HG03095 (cell line): Measurements from ENCODE around the gene ZSCAN16.
A peak's percentile ranks its signal among the peaks of the same experiment; 100 is the strongest.

Experiments
- ATAC-seq: cut with Tn5 transposase; IDR thresholded peaks from one replicate; pipeline ENCODE4 v1.9.1; 2021; ENCODE audit warnings: moderate library complexity; ENCODE audit not compliant: unreplicated experiment

The ZSCAN16 gene

DNA sequence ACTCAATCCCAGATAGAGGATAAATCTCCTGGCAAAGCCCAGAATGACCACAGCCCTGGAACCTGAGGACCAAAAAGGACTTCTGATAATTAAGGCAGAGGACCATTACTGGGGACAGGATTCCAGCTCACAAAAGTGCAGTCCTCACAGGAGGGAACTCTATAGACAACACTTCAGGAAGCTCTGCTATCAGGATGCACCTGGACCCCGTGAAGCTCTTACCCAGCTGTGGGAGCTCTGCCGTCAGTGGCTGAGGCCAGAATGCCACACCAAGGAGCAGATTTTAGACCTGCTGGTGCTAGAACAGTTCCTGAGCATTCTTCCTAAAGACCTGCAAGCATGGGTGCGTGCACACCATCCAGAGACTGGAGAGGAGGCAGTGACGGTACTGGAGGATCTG lies 992 bp downstream of the ZSCAN16 start:
- no peak for ATAC-seq

DNA sequence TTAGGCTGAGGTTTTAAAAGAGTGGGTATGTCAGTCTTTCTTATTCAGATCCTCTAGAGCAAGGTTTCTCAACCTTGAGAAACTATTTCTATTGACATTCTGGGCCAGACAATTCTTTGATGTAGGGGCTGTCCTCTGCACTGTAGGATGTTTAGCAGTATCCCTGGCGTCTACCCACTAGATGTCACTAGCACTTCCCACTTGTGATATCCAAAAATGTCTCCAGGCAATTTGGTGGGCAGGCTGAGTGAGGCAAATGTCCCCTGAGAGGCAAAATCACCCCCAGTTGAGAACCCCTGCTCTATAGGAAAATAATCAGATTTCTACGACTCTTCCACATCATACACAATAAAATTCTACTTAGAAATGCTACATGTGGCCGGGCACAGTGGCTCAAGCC lies 9.6 kb downstream of the ZSCAN16 start:
- ATAC-seq, result no peak

DNA sequence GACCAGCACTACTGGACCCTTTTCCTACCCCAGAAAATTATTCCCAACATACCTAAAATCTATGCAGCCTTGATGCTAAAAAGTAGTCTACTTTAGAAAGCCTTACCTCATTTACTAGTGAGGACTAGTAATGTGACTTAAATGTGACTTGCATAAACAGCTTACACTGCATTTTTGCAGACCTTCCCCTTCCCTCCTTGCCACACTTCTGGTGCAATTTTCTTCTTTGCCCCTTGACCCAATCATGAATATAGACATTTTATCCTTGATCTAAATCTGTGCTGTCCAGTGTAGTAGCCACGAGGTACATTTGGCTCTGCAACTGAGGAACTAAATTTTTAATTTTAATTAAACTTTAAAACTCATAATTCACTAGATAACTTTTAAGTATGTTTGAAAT lies 10.3 kb downstream of the ZSCAN16 start:
- ATAC-seq, result no peak

DNA sequence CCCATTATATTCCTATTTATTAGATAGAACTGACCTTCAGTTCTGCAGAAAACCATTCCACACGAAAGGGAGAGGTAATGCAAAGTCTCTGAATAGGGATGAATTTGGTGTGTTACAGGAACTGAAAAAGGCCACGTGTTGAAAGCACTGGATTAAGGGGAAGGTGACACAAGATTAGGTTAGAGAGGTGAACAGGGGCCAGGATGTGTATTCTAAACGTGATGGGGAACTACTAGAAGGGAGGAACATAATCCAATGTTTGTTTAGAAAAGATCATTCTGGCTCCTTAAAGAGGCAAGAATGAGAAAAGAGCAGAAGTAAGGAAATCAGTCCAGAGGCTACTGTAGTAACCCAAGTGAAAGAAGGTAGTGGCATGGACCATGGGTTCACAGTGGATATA lies 11.0 kb downstream of the ZSCAN16 start:
- no peak for ATAC-seq

DNA sequence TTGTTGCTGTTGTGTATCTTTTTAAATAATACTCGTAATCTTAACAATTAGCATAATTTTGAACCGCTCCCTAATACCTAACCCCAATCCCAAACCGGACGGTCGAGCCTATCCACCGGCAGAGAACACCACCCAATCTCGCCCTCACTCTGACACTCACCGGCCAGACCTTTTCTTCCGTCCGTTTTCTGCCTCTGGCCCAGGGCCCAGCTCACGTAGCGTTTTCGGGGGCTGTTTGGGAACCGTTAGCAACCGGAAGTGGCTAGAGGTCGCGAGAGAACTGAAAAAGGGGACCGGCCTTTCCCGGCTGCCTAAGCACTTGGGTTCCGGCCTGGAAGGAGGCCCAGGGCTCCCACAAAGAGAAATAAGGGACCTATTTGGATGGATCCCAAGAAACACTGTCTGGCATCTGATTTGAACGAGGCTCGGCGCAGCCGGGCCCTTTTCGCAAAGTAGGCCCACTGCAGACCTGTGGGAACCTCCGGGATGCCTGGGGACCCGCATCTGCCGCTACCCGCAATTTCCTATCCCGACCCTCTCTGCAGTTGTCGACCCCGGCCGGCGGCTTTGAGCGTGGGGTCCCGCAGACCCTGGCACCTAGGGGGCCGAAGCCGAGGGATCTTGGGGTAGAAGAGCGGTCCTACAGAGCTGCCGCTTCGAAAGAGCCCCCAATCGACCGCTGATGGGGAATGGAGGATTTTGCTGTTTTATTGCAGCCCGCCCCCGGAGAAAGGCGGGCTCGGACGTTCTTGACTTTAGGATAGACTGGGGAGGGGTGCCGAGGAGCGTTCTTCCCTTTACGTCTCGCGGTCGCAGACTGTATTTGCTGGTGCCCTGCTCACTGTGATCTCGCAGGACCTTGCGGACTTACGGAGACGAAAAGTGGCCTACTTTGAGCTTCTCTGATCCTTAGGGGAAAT lies 12.4 kb downstream of the ZSCAN16 start:
- ATAC-seq, result peak; percentile 51

DNA sequence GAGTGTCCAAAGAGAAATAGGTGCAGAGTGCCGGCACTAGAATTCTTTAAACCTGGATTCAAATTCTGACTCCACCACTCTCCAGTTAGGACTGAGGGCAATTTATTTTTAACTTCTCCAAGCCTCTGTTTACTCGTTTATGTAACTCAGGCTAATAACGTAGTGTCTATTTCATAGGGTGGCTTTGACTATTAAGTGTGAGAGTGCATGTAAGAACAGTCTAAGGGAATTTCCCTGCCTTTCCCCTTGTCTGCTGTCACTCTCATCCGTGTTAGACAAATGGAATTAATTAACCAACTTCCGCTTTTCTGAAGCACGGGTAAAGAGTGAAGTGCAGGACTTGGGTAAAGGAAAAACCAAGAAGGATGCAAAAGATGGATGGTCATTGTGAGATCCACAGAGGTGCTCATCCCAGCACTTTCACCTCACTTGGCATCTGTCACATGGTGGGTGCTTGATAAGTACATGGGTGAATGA lies 13.1 kb downstream of the ZSCAN16 start:
- ATAC-seq, result no peak

DNA sequence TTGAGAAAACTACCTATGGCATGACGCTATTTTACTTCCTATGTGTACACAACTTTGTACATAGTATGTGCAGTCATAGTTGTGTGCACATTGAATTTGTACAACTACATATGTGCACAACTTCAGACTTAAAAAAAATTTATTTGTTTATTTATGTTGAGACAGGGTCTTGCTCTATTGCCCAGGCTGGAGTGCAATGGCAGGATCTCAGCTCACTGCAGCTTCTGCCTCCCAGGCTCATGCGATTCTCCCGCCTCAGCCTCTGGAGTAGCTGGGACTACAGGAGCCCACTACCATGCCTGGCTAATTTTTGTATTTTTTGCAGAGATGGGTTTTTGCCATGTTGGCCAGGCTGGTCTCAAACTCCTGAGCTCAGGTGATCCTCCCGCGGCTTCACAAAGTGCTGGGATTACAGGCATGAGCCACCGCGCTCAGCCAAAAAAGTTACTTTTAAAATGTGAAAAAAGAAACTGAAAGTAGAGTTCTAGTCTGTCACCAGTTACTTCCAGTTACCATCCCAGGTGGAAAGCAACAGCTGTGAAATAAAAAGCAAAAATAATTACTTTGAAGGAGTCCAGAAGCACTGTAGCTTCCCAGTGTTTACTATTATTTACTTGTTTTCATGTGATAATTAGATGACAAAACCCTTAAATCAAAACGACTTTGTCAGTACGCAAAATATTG lies 15.6 kb downstream of the ZSCAN16 start:
- no peak for ATAC-seq

DNA sequence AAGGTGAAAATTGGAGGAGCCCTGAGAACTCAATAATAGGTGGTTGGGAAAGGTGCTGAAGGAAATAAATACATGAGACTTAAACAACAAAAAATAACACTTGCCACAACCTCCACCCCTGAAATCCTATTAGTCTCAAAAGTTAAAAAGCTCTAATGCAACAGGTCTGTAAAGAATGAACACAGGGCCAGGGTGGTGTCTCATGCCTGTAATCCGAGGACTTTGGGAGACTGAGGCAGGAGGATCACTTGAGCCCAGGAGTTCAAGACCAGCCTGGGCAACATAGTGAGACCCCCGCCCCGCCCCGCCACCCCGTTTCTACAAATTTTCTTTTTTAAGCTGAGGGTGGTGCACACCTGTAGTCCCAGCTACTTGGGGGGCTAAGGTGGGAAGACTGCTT lies 16.2 kb downstream of the ZSCAN16 start:
- ATAC-seq, result no peak

DNA sequence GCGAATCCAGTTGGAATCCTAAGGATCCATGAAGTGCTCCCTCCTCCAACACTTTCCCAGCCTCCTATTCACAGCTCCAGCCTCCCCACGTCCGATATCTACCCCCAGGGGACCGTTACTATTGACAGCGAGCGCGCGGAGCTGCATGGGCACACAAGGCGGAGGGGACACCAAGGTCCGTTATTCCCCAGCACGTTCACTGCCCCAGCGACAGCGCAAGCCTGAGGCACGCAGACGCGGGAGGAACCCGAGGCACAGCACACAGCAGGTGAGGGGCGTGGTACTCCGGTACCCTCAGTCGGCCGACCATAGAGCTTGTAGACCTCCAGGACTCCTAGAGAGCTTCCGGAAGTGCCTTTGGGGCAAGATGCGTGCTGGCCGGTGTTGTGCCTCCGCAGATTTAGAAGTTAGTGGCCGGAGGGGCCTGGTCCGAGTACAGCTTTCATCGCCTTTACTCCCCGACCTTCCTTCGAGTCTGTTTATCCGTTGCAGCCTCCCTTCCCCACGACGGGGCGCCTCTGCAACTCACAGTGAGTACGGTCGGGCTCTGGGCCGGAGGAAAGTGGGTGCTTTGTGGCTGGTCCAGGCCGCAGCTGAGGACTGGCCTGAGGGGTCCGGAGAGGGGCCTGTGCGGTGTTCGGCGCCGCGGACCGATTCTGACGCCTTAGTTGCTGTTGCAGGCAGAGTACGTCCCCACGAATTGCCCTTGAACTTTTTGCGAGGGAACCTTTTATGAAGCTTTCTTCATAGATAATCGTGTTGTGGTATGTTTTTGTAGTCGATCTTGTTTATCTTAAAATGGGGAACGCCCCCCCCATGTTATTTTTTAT lies 17.3 kb downstream of the ZSCAN16 start, which contains the start of gene ZKSCAN8:
TSS of gene ZKSCAN8 (plus strand) at position 384 of the 830 bp plus-strand sequence. CDS start 6,525 bp downstream, outside the sequence.
- peak; percentile 65 for ATAC-seq

DNA sequence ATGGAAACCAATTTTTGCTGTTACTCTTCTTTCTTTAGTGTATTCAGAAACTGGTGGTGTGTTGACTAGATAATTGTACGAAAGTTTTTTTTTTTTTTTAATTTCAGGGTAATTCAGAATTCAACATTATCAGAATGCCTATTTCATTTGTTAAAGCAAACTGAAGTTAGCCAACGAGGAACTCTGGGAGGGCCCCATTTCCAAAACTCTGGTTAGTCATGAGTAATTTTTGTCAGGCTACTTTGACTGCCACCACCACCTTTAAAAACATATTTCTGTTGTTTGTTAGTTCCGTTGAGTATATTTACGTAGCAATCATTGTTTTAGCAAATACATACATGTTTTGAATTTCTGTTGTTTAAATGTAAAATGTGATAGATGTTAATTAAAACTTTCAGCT lies 18.0 kb downstream of the ZSCAN16 start:
- no peak for ATAC-seq

DNA sequence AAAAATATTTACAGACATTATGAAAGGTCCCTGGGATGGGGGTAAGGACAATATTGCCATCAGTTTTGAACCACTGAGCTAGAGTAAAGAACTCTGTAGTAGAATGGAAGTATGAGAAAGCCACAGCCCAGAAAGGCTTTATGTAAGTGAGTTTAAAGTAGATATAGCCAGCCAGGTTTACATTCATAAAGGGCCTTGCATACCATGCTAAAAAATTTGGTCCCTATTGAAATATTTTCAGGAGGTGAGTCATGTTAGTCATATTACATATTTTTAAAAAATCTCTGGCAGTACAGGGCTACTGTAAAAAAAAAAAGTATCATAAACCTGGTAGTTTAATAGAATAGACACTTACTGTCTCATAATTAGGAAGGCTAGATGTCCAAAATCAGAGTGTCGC lies 20.8 kb downstream of the ZSCAN16 start:
- no peak for ATAC-seq

DNA sequence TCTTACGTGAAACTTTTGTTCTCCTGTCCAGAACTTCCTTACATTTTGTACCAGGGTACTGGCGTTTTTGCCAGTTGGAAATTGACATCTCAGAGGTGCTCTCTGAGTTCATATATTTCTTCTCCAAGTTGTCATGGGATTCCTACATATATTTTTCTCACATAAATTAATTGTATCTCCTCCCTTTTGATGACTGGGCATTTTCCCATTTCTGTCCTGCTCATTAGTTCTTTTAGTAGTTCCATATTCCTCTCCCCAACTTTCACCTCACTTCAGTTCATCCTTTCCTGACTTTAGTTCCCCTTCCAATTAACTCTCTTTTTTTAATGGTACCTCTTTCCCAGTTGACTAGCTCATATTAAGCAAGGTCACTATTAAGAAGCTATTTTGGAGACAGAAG lies 28.1 kb downstream of the ZSCAN16 start:
- ATAC-seq, result no peak

DNA sequence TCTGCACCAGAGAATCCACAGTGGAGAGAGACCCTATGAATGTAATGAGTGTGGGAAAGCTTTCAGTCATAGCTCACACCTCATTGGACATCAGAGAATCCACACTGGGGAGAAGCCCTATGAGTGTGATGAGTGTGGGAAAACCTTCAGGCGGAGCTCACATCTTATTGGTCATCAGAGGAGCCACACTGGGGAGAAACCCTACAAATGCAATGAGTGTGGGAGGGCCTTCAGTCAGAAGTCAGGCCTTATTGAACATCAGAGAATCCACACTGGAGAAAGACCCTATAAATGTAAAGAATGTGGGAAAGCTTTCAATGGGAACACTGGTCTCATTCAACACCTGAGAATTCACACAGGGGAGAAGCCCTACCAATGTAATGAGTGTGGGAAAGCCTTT lies 29.1 kb downstream of the ZSCAN16 start:
- ATAC-seq, result no peak

DNA sequence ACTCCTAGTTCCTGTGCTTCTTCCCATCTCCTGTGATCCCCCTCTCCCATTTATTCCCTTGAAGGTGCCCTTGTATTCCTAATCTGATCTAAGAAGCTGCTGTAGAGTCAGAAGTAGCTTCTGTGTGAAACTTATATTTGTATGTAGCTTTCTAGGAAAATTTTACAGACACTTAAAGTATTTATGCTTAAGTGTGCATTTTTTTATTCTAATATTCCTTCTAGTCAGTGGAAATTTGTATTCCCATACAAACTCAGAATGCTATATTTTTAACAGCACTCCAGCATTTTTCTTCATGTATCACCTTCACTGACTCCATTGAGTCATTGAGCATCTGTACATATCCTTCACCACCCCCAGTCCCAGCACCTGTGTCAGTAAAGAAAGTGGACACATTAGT lies 29.9 kb downstream of the ZSCAN16 start:
- no peak for ATAC-seq

DNA sequence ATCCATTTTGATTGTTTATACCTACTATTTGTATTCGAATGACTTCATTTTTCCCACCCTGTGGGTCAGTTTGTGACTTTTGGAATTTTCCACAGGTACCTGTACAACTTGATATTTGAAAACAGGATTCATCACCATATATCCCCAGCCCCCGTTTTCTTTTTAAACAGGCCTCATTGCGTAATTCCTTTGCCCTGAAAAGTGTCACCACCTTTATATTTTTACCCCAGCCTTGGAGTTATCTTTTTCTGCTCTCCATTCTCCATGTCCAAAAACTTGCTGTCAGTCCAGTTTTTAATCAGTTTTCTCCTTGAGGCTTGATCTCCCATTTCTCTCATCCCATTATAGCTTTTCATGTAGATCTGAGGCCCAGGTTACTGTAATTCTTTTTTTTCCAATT lies 33.9 kb downstream of the ZSCAN16 start:
- no peak for ATAC-seq

DNA sequence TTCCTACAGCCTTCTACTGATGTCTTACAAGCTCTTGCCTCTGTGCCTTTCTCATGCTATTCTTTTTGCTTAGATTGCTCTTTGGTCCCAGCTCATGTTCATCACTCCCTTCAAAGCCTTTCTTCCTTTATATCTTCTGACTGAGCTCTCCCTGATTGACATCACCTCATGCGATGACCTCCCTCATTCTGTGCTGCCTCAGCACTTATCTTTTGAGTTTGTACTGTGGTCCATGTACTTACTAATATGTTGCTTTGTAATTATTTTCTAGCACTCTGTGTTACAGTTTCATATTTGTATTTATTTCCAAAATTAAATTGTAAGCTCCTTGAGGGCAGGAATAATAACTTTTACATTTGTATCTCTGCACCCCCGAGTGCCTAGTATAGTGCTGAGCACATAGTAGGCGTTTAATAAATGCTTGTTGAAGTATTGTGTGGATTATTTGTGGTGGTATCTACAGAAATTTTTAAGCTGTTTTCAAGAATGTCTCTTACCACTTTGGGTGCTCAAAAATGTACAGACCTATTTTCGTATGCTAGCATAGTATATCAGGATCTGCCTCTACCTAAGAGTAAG lies 34.7 kb downstream of the ZSCAN16 start:
- ATAC-seq, result no peak

DNA sequence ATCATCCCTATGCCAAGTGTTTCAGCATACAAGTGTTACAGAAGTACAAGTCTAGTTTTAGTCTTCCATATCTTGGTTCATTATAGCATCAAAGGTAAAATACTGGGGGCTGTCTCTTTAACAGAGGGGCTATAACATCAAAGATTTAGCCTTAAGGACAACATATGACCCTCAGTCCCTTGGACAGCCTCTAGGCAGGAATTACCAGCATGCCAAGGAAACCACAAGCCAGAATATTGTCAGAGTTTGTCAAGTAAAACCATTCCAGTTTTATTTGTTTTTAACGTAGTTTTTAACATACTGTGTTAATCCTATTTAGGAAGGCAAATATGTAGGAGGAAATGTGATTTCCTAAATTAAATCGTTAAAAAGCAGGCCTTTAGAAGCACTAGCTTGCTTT lies 35.8 kb downstream of the ZSCAN16 start:
- ATAC-seq, result no peak

DNA sequence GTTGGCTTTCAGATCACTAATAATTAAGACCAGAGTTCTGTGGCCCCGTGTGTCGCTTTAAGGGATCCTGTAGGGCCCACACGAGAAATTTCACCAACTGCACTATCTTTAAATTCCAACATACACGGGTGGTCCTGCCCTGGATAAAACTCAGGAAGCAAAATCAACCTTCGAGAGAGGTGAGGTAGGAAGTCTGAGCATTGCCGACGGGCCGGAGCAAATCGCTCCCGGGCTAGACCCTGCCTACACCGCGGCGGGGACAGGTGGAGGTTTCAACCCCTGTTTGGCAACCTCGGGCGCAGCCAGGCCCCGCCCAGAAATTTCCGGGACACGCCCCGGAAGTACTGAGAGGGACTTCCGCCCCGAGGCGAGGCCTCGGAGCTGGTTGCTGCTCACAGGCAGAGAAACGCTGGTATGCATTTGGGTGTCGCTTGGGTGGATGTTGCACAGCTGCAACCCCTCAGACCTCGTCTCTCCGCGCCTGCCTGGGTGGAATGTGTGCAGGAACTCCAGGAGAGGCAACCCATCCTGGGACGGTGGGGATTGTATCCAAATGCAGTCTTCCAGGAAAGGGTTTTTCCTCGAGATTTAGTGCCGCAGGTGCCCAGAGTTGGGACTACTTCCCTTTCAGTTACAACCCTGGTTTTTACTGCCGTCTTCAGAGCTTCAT lies 37.1 kb downstream of the ZSCAN16 start:
- peak; percentile 75 for ATAC-seq

DNA sequence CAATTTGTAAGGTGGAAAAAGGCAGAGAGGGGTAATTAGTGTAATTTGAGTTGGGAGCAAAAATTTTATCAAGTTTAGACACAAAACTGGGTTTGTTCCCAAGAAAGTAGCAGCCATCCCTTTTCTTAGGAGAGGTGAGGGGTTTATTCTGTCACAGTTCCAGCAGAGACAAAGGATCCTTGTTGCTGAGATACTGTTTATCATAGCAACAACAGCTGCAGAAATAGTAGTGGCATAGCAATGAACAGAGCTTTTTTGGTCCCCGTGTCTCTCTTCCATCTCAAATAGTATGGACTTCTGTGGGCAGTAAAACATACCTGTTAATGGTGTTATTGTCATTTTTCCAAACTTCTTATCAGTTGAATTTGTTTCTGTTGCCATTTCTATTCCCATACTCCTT lies 41.2 kb downstream of the ZSCAN16 start:
- ATAC-seq, result no peak

DNA sequence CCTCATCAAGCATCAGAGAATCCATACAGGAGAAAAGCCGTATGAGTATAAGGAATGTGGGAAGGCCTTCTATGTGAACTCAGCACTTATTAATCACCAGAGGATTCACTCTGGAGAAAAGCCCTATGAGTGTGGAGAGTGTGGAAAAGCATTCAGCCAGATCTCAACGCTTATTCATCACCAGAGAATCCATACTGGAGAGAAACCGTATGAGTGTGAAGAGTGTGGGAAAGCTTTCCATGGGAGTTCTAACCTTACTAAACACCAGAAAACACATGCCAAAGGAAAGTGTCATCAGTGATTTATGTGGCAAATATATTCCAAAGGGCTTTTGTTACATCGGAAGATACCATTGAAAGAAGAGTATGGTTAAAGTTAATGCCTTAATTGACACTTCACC lies 42.7 kb downstream of the ZSCAN16 start:
- ATAC-seq, result no peak
